BJ (cell line): ENCODE results near the gene SCART1. TPM values are rescaled to one million over a fixed set of nuclear protein-coding genes. Genes with fewer than 3 reads are reported as not detected.

ENCODE experiments used
- CTCF ChIA-PET: fragments of 350-600 bp; formaldehyde crosslinking; extraction: SDS; loops from one replicate; lab custom pipeline; 2021; ENCODE audit warnings: antibody characterized with exemption, inconsistent platforms; lab: Yijun Ruan, JAX
- POLR2A ChIA-PET: fragments of 300-600 bp; sonication (Branson Sonifier 250); formaldehyde crosslinking; extraction: SDS; loops from one replicate; lab custom pipeline; 2021; ENCODE audit warnings: antibody characterized with exemption; lab: Charles Lee
- DNase-seq: peaks from one replicate; pipeline ENCODE4 v3.0.0-alpha.2; 2011; ENCODE audit warnings: low read depth
- H3K27me3 ChIP-seq: 2 replicates; pipeline ENCODE4 v1.6.0; 2011; ENCODE audit warnings: low read length; ENCODE audit not compliant: control insufficient read depth, insufficient read depth
- H3K36me3 ChIP-seq: 2 replicates; pipeline ENCODE4 v1.5.1; 2011; ENCODE audit warnings: low read length; ENCODE audit not compliant: control insufficient read depth, insufficient read depth
- H3K4me3 ChIP-seq: 2 replicates; pipeline ENCODE4 v1.5.1; 2011; ENCODE audit warnings: low read depth, mild to moderate bottlenecking, control low read depth, low read length
- CTCF ChIP-seq: IDR thresholded peaks from 2 replicates; pipeline ENCODE4 v1.5.1; 2011; ENCODE audit warnings: low read depth, mild to moderate bottlenecking, control low read depth, inconsistent platforms, low read length, moderate library complexity; ENCODE audit not compliant: insufficient read depth
- polyA plus RNA-seq: library from polyadenylated mRNA; depleted of rRNA; stranded (reverse); fragments of >200 nt; gene quantifications from 2 replicates; pipeline ENCODE4 v1.2.3, GENCODE V29; 2011

The SCART1 gene
- polyA plus RNA-seq, 1 experiment = 1.3 TPM

GRCh38 chr10:133455196-133455595, 1.5 kb downstream of the SCART1 start:
- Histone ChIP-seq H3K27me3 (no peaks in the 10 kb centered on the region), H3K4me3 (no peak overlapping the region), H3K36me3 (no peaks in the 10 kb centered on the region)
- TF ChIP-seq CTCF = no peak
- no peak for DNase-seq
- ChIA-PET POLR2A (no interaction called here), CTCF (interaction anchor here (2.3 kb wide), 1 partner anchor 17 kb away, joined by 7 read pairs; no protein-coding TSS in a partner anchor)

GRCh38 chr10:133455611-133456031, 1.9 kb downstream of the SCART1 start:
- no peaks in the 10 kb centered on the region for H3K27me3 ChIP-seq
- H3K36me3 ChIP-seq = no peaks in the 10 kb centered on the region
- POLR2A ChIA-PET = no interaction called here
- DNase-seq = no peak
- H3K4me3 ChIP-seq = no peak overlapping the region
- no peak for TF ChIP-seq CTCF
- CTCF ChIA-PET = no interaction called here

- TF ChIP-seq CTCF = no peak
- H3K36me3 ChIP-seq = no peaks in the 10 kb centered on the region
- no peak for DNase-seq
- no peak overlapping the region for H3K4me3 ChIP-seq
- H3K27me3 ChIP-seq = no peaks in the 10 kb centered on the region
- POLR2A ChIA-PET = no interaction called here
- CTCF ChIA-PET = no interaction called here
Observed at GRCh38 chr10:133456041-133456951, 2.6 kb downstream of the SCART1 start.

- CTCF ChIA-PET = no interaction called here
- Histone ChIP-seq H3K4me3 (no peak overlapping the region), H3K36me3 (no peaks in the 10 kb centered on the region), H3K27me3 (no peaks in the 10 kb centered on the region)
- TF ChIP-seq CTCF = no peak
- POLR2A ChIA-PET = interaction anchor here (0.6 kb wide), 1 partner anchor 10 kb away, joined by 4 read pairs; no protein-coding TSS in a partner anchor
- no peak for DNase-seq
Observed at GRCh38 chr10:133457100-133457841, 3.5 kb downstream of the SCART1 start.
